Measurements from ENCODE around the gene HRG. TPM values are rescaled to one million over a fixed set of nuclear protein-coding genes. Genes with fewer than 3 reads are reported as not detected.

HRG gene
- total RNA-seq, 4 donors from 2014 or later = not detected

GRCh38 chr3:186663361-186664118, 2.3 kb upstream of the HRG start:
- no peaks in the 10 kb centered on the region for H3K9me3 ChIP-seq
- no peaks in the 10 kb centered on the region for H3K4me1 ChIP-seq
- no peak overlapping the region for H3K27ac ChIP-seq
- WGBS, 2 donors (ENCODE audit: low coverage in 1 of 2) = 16 to 44% methylated on average over 4 to 7 of the region's 7 CpGs
- no peak overlapping the region for H3K4me3 ChIP-seq
- no peak for ATAC-seq
- TF ChIP-seq EP300 (IDR thresholded peaks at IDR 0.05) = no peak
- TF ChIP-seq POLR2A (IDR thresholded peaks at IDR 0.05) = no peak
- TF ChIP-seq POLR2AphosphoS5 (IDR thresholded peaks at IDR 0.05) = no peak
- H3K36me3 ChIP-seq = no peaks in the 10 kb centered on the region
- H3K27me3 ChIP-seq = peaks cover 21% of the 10 kb centered on the region

- TF ChIP-seq POLR2AphosphoS5 (IDR thresholded peaks at IDR 0.05) = no peak
- TF ChIP-seq CTCF (IDR thresholded peaks at IDR 0.05) = no peak
- no peak for TF ChIP-seq POLR2A (IDR thresholded peaks at IDR 0.05)
- TF ChIP-seq EP300 (IDR thresholded peaks at IDR 0.05) = no peak
- no peaks in the 10 kb centered on the region for H3K9me3 ChIP-seq
These were observed 1.7 kb upstream of the HRG start for GRCh38 chr3:186664119-186664495.

GRCh38 chr3:186664506-186664905, 1.3 kb upstream of the HRG start:
- H3K9me3 ChIP-seq = no peaks in the 10 kb centered on the region
- WGBS, 2 donors (ENCODE audit: low coverage in 1 of 2) = 37 to 58% methylated on average over 3 of the region's 4 CpGs
- H3K4me3 ChIP-seq = no peak overlapping the region
- no peak for TF ChIP-seq POLR2AphosphoS5 (IDR thresholded peaks at IDR 0.05)
- TF ChIP-seq CTCF (IDR thresholded peaks at IDR 0.05) = no peak
- no peak for TF ChIP-seq POLR2A (IDR thresholded peaks at IDR 0.05)
- no peak for TF ChIP-seq EP300 (IDR thresholded peaks at IDR 0.05)
- no peak overlapping the region for H3K27ac ChIP-seq
- no peak for ATAC-seq
- no peaks in the 10 kb centered on the region for H3K4me1 ChIP-seq
- no peaks in the 10 kb centered on the region for H3K36me3 ChIP-seq
- peaks cover 21% of the 10 kb centered on the region for H3K27me3 ChIP-seq

More at GRCh38 chr3:186664119-186664495, 1.7 kb upstream of the HRG start:
- Histone ChIP-seq H3K27ac (no peak overlapping the region), H3K4me1 (no peaks in the 10 kb centered on the region), H3K36me3 (no peaks in the 10 kb centered on the region), H3K4me3 (no peak overlapping the region), H3K27me3 (peaks cover 21% of the 10 kb centered on the region)
- ATAC-seq = no peak

- ATAC-seq = no peak
These were observed 2.6 kb downstream of the HRG start for GRCh38 chr3:186668426-186668825.

GRCh38 chr3:186669378-186670084, 3.7 kb downstream of the HRG start:
- Histone ChIP-seq H3K4me1 (no peaks in the 10 kb centered on the region), H3K36me3 (no peaks in the 10 kb centered on the region), H3K27me3 (peaks cover 30% of the 10 kb centered on the region), H3K4me3 (no peak overlapping the region), H3K27ac (no peak overlapping the region), H3K9me3 (no peaks in the 10 kb centered on the region)
- WGBS, 2 donors (ENCODE audit: low coverage in 1 of 2) = 81 to 90% methylated on average over 2 of the region's 2 CpGs
- no peak for TF ChIP-seq POLR2AphosphoS5 (IDR thresholded peaks at IDR 0.05)
- ATAC-seq = no peak

More at GRCh38 chr3:186668426-186668825, 2.6 kb downstream of the HRG start:
- WGBS, 2 donors (ENCODE audit: low coverage in 1 of 2) = 69 to 77% methylated on average over 6 of the region's 6 CpGs
- H3K4me1 ChIP-seq = no peaks in the 10 kb centered on the region
- no peaks in the 10 kb centered on the region for H3K36me3 ChIP-seq
- peaks cover 26% of the 10 kb centered on the region for H3K27me3 ChIP-seq
- H3K27ac ChIP-seq = no peak overlapping the region
- TF ChIP-seq CTCF (IDR thresholded peaks at IDR 0.05) (no peak), POLR2AphosphoS5 (IDR thresholded peaks at IDR 0.05) (no peak), POLR2A (IDR thresholded peaks at IDR 0.05) (no peak), EP300 (IDR thresholded peaks at IDR 0.05) (no peak)
- no peaks in the 10 kb centered on the region for H3K9me3 ChIP-seq
- H3K4me3 ChIP-seq = no peak overlapping the region

- Histone ChIP-seq H3K36me3 (no peaks in the 10 kb centered on the region), H3K9me3 (no peaks in the 10 kb centered on the region), H3K27ac (no peak overlapping the region), H3K4me1 (no peaks in the 10 kb centered on the region), H3K27me3 (peaks cover 26% of the 10 kb centered on the region), H3K4me3 (no peak overlapping the region)
- TF ChIP-seq EP300 (IDR thresholded peaks at IDR 0.05) (no peak), POLR2AphosphoS5 (IDR thresholded peaks at IDR 0.05) (no peak), POLR2A (IDR thresholded peaks at IDR 0.05) (no peak), CTCF (IDR thresholded peaks at IDR 0.05) (no peak)
- ATAC-seq = no peak
These were observed 4.3 kb downstream of the HRG start for GRCh38 chr3:186670155-186670554.

Measured in gastroesophageal sphincter (tissue), 4 donors.